Hematopoietic multipotent progenitor cell treated with erythropoietin and hydrocortisone succinate and interleukin-3 and kit ligand, for 15 days (in vitro differentiated cells): ENCODE results near the gene CTNNBIP1.
"Not testable (repeated sequence)": the region's sequence is repeated elsewhere in the genome, so short reads cannot be mapped to it uniquely, and the experiment has no call there.

Source experiments
- DNase-seq: peaks from one replicate; pipeline ENCODE4 v3.0.0-alpha.2; 2015; ENCODE audit warnings: low spot score

CTNNBIP1 gene

GRCh38 chr1:9910076-9910422 lies at the start of gene CTNNBIP1:
Gene CTNNBIP1 (minus strand): TSS chr1:9910269. CDS start chr1:9872064, 38,205 bp downstream.
- DNase-seq = no peak

- no peak for DNase-seq
Observed at GRCh38 chr1:9957726-9958125, 47.7 kb upstream of the CTNNBIP1 start.

- no peak for DNase-seq
Observed at GRCh38 chr1:9946315-9946714, 36.2 kb upstream of the CTNNBIP1 start.

- DNase-seq = peak; percentile 91
Observed at GRCh38 chr1:9942939-9943788, 33.1 kb upstream of the CTNNBIP1 start, which contains the start of the genes LZIC and NMNAT1. Gene LZIC (minus strand): TSS chr1:9943391. CDS start chr1:9936619, 6,772 bp downstream. Gene NMNAT1 (plus strand): TSS chr1:9943475. CDS start chr1:9972074, 28,599 bp downstream.

- peak; percentile 39 for DNase-seq
Observed at GRCh38 chr1:9942399-9942938, 32.4 kb upstream of the CTNNBIP1 start.

- no peak for DNase-seq
Observed at GRCh38 chr1:9929431-9930385, 19.6 kb upstream of the CTNNBIP1 start.

- no peak for DNase-seq
Observed at GRCh38 chr1:9927259-9927658, 17.2 kb upstream of the CTNNBIP1 start.

GRCh38 chr1:9922342-9922741 lies 12.3 kb upstream of the CTNNBIP1 start:
- no peak for DNase-seq

- no peak for DNase-seq
Observed at GRCh38 chr1:9920606-9921005, 10.5 kb upstream of the CTNNBIP1 start.

GRCh38 chr1:9917901-9918300 lies 7.8 kb upstream of the CTNNBIP1 start:
- DNase-seq = no peak

- not testable (repeated sequence) for DNase-seq
Observed at GRCh38 chr1:9917495-9917894, 7.4 kb upstream of the CTNNBIP1 start.

GRCh38 chr1:9916452-9916851 lies 6.4 kb upstream of the CTNNBIP1 start:
- no peak for DNase-seq

- DNase-seq = no peak
Observed at GRCh38 chr1:9914610-9914937, 4.5 kb upstream of the CTNNBIP1 start.

- DNase-seq = no peak
Observed at GRCh38 chr1:9912264-9912936, 2.3 kb upstream of the CTNNBIP1 start.

- peak; percentile 99 for DNase-seq
Observed at GRCh38 chr1:9910423-9911178, 532 bp upstream of the CTNNBIP1 start.

- no peak for DNase-seq
Observed at GRCh38 chr1:9909234-9910046, 629 bp downstream of the CTNNBIP1 start.

- DNase-seq = no peak
Observed at GRCh38 chr1:9908871-9909233, 1.2 kb downstream of the CTNNBIP1 start.

- DNase-seq = no peak
Observed at GRCh38 chr1:9907441-9907840, 2.6 kb downstream of the CTNNBIP1 start.

- no peak for DNase-seq
Observed at GRCh38 chr1:9906466-9906865, 3.6 kb downstream of the CTNNBIP1 start.

GRCh38 chr1:9905010-9905409 lies 5.1 kb downstream of the CTNNBIP1 start:
- DNase-seq = no peak
